Measurements from ENCODE around the gene DRG1. TPM values are rescaled to one million over a fixed set of nuclear protein-coding genes. Genes with fewer than 3 reads are reported as not detected.

DRG1 gene
- total and polyA plus RNA-seq, 10 of the 15 experiments (the other 5 are each of a cell fraction or from before 2014, with no cell fraction given), result 59.7 to 147 (median 85.8) TPM

DNA sequence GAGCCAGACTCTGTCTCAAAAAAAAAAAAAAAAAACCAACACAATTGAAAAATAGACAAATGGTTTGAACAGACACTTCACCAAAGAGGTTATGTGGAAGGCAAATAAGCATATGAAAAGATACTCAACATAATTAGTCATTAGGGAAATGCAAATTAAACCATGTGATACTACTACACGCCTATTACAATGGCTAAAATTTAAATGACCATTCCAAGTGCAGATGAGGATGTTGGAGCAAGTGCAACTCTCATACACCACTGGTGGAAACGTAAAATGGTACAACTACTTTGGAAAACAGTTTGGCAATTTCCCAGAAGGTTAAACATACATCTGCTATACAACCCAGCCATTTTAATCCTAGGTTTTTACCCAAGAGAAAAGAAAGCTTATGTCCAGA, 65.9 kb downstream of the DRG1 start:
- no peak overlapping the region for H3K27ac ChIP-seq (ENCODE audit: control insufficient read depth, insufficient read depth)
- no peaks in the 10 kb centered on the region for H3K79me2 ChIP-seq (ENCODE audit: control insufficient read depth, insufficient read depth, low read length)
- RAD21 ChIA-PET (ENCODE audit: unreplicated experiment), result interaction anchor here (0.7 to 1.1 kb wide), 2 partner anchors 13 to 166 kb away, joined by 3 read pairs; no protein-coding TSS in a partner anchor
- H4K20me1 ChIP-seq (ENCODE audit: control insufficient read depth, insufficient read depth), result no peaks in the 10 kb centered on the region; the same call in 1 of the 2 replicates
- 100% methylated on average over 2 of the region's 2 CpGs for WGBS (ENCODE audit: insufficient coverage, insufficient replicate concordance, low lambda C conversion rate, missing lambda C conversion rate)
- H3K9ac ChIP-seq (ENCODE audit: control insufficient read depth, insufficient read depth, low read length), result no peak overlapping the region
- H3K4me2 ChIP-seq (ENCODE audit: control insufficient read depth, insufficient read depth), result no peak overlapping the region
- H3K9me3 ChIP-seq (replicated peaks; ENCODE audit: control insufficient read depth, insufficient read depth, low read length), result no peaks in the 10 kb centered on the region
- CTCF ChIA-PET, result interaction anchor here (0.8 to 1.3 kb wide), 3 partner anchors 14 to 27 kb away, joined by 3 to 6 read pairs (median 3); no protein-coding TSS in a partner anchor
- FAIRE-seq (no peak), ATAC-seq (no peak), DNase-seq (ENCODE audit: low read depth, low spot score) (no peak)
- H3K4me3 ChIP-seq, result no peak overlapping the region
- in situ Hi-C loops (cut with MboI), result no loop called here
- peaks cover 5 to 39% of the 10 kb centered on the region in 2 experiments for H3K36me3 ChIP-seq (ENCODE audit: control insufficient read depth in 2 of 2, insufficient read depth in 2 of 2, low read length in 1 of 2)
- intact Hi-C loops (cut with micrococcal nuclease; ENCODE audit: unreplicated experiment), result no loop called here
- no peaks in the 10 kb centered on the region for H3K4me1 ChIP-seq (ENCODE audit: control insufficient read depth, insufficient read depth, low read length)
- BruUV-seq (replicated peaks), result no TSS peak
- no peaks in the 10 kb centered on the region for H3K27me3 ChIP-seq (replicated peaks in 1 of 2; ENCODE audit: control insufficient read depth in 2 of 2, insufficient read depth in 2 of 2, low read length in 1 of 2)
- POLR2A ChIA-PET, result interaction anchor here (0.6 kb wide), 2 partner anchors 36 to 38 kb away, joined by 3 read pairs; no protein-coding TSS in a partner anchor
- no peak for TF ChIP-seq ASH2L (IDR thresholded peaks at IDR 0.05; ENCODE audit: borderline replicate concordance, low read depth)
- SMC1A ChIA-PET (ENCODE audit: uncharacterized antibody, unreplicated experiment), result interaction anchor here (0.7 to 1.2 kb wide), 2 partner anchors 9 to 38 kb away, joined by 3 to 4 read pairs; no protein-coding TSS in a partner anchor
- no peak overlapping the region for H2AFZ ChIP-seq (ENCODE audit: control insufficient read depth, low read depth, low read length)

DNA sequence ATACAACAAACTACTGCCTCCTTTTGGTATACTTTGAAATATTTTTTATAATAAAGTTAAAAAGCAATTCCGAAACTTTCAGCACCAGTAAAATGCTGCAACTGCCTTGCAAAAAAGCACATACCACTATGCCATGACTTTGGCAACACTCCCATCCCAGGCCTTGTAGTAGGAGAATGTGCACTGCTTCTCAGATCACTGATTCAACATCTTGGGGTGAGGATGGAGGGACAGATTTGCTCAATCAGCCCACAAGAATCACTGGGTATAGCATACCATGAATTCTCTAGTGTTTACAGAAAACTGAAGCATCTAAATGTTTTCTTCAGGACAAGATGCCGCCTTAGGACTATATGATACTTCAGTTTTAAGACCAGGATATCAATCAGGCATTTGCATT, 75.3 kb downstream of the DRG1 start:
- Histone ChIP-seq H3K4me1 (ENCODE audit: control insufficient read depth, insufficient read depth, low read length) (peaks cover 19% of the 10 kb centered on the region), H3K27ac (ENCODE audit: control insufficient read depth, insufficient read depth) (no peak overlapping the region), H3K4me3 (no peak overlapping the region), H3K4me2 (ENCODE audit: control insufficient read depth, insufficient read depth) (no peak overlapping the region), H4K20me1 (ENCODE audit: control insufficient read depth, insufficient read depth) (no peaks in the 10 kb centered on the region), H3K9me3 (replicated peaks; ENCODE audit: control insufficient read depth, insufficient read depth, low read length) (no peaks in the 10 kb centered on the region), H2AFZ (ENCODE audit: control insufficient read depth, low read depth, low read length) (no peak overlapping the region), H3K27me3 (replicated peaks in 1 of 2; ENCODE audit: control insufficient read depth in 2 of 2, insufficient read depth in 2 of 2, low read length in 1 of 2) (no peaks in the 10 kb centered on the region), H3K9ac (ENCODE audit: control insufficient read depth, insufficient read depth, low read length) (no peak overlapping the region), H3K79me2 (ENCODE audit: control insufficient read depth, insufficient read depth, low read length) (peaks cover 48% of the 10 kb centered on the region), H3K36me3 (ENCODE audit: control insufficient read depth in 2 of 2, insufficient read depth in 2 of 2, low read length in 1 of 2) (peaks cover 4 to 32% of the 10 kb centered on the region in 2 experiments)
- FAIRE-seq (no peak), ATAC-seq (no peak), DNase-seq (ENCODE audit: low read depth, low spot score) (no peak)
- intact Hi-C loops (cut with micrococcal nuclease; ENCODE audit: unreplicated experiment), result no loop called here
- ChIA-PET RAD21 (ENCODE audit: unreplicated experiment) (no interaction called here), POLR2A (interaction anchor here (0.6 kb wide), 1 partner anchor 16 kb away, joined by 5 read pairs; no protein-coding TSS in a partner anchor), SMC1A (ENCODE audit: uncharacterized antibody, unreplicated experiment) (no interaction called here), CTCF (no interaction called here)
- TF ChIP-seq POLR2AphosphoS5 (IDR thresholded peaks at IDR 0.05; ENCODE audit: low read length) (no peak), ESRRA (IDR thresholded peaks at IDR 0.05; ENCODE audit: low read length) (no peak)
- BruUV-seq (replicated peaks), result no TSS peak
- in situ Hi-C loops (cut with MboI), result no loop called here
- 98% methylated on average over 2 of the region's 2 CpGs for WGBS (ENCODE audit: insufficient coverage, insufficient replicate concordance, low lambda C conversion rate, missing lambda C conversion rate)
